ENCODE data around the gene NANOS2.

Gene NANOS2

DNA sequence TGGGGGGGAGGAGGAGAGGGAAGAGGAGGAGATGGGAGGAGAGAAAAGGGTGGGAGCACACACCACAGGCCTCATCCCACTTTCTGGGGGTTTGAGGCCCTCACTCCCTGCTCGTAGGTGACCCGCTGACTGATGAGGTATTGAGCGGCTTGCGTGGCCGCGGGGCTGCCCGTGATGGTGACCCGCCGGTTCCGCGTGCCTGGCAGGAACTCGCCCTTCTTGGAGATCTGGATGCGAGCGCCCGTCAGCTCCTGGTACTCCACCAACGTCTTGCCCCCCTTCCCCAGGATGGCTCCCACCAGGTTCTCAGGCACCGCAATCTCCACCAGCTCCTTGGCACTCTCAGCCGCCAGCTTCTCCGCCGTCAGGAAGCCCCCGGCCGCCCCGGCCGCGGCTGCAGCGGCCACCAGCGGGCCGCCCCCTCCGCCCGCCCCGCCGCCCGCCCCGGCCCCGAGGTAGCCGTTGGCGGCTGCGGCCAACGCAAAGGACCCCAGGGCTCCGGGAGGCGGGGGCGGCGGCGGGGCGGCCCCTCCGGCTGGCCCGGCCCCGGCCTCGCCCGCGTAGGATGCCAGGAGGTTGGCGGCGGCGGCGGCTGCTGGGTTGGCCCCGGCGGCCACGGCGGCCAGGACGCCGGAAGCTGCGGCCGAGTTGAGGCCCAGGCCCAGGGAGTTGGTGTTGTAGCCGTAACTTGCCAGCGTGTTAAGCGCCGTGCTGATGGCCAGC, 25.4 kb upstream of the NANOS2 start:
- Mint-ChIP-seq H3K4me3 (no peak overlapping the region), H3K4me1 (no peaks in the 10 kb centered on the region), H3K27me3 (peaks cover 21% of the 10 kb centered on the region), H3K36me3 (no peaks in the 10 kb centered on the region), H3K27ac (no peak overlapping the region), H3K9me3 (no peaks in the 10 kb centered on the region)
- ATAC-seq (ENCODE audit: low read depth) (no peak), DNase-seq (ENCODE audit: low spot score in 2 of 2) (no peak)

DNA sequence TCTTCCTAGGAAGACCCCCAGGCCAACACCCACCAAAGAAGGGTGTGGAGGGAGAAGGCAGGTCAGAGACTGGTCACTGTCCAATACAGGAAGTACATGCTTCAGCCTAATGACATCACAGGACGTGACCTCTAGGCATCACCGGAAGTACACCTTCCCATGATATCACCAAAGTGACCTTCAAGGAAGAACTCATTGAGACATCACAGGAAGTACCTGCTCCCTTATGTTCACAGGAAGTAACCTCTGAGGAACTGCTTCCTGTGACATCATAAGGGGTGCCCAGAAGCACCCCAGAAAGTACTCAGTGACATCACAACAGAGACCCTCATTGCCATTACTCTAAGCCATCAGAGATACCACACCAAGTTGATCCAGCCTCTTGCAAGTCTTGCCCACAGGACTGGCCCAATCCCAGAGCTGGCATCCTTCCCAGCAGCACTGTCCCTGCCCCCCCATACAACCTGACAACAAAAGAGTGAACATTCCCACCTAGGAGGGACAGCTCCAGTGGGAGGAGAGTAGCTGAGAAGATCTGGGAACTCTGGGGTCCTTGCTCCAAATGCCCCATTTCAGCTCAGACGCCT, 24.2 kb upstream of the NANOS2 start:
- Mint-ChIP-seq H3K9me3 (no peaks in the 10 kb centered on the region), H3K4me3 (no peak overlapping the region), H3K4me1 (no peaks in the 10 kb centered on the region), H3K27ac (no peak overlapping the region), H3K27me3 (peaks cover 24% of the 10 kb centered on the region), H3K36me3 (no peaks in the 10 kb centered on the region)
- ATAC-seq (ENCODE audit: low read depth) (no peak), DNase-seq (ENCODE audit: low spot score in 2 of 2) (no peak)

DNA sequence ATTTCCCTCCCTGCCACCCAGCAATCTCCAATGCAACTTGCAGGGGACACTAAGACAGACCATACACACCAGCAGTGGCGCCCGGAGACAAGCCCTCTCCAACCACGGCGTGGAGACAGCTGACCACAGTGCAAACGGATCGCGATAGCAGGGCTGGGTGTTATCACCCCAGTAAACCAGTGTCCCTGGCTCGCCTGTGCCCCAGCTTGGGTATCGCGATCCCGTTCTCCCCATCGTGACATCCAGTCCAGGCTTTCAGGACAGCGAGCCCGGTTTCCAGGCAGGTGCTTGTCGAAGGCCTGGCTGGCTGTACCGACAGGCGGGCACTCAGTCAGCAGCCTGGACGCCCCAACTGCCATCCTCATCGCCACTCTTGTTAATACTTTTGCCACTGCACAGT, 20.7 kb upstream of the NANOS2 start:
- no peaks in the 10 kb centered on the region for H3K4me1 Mint-ChIP-seq
- peaks cover 28% of the 10 kb centered on the region for H3K27me3 Mint-ChIP-seq
- H3K27ac Mint-ChIP-seq: no peak overlapping the region
- no peaks in the 10 kb centered on the region for H3K9me3 Mint-ChIP-seq
- ATAC-seq (ENCODE audit: low read depth) (no peak), DNase-seq (ENCODE audit: low spot score in 2 of 2) (no peak)
- no peak overlapping the region for H3K4me3 Mint-ChIP-seq
- no peaks in the 10 kb centered on the region for H3K36me3 Mint-ChIP-seq

DNA sequence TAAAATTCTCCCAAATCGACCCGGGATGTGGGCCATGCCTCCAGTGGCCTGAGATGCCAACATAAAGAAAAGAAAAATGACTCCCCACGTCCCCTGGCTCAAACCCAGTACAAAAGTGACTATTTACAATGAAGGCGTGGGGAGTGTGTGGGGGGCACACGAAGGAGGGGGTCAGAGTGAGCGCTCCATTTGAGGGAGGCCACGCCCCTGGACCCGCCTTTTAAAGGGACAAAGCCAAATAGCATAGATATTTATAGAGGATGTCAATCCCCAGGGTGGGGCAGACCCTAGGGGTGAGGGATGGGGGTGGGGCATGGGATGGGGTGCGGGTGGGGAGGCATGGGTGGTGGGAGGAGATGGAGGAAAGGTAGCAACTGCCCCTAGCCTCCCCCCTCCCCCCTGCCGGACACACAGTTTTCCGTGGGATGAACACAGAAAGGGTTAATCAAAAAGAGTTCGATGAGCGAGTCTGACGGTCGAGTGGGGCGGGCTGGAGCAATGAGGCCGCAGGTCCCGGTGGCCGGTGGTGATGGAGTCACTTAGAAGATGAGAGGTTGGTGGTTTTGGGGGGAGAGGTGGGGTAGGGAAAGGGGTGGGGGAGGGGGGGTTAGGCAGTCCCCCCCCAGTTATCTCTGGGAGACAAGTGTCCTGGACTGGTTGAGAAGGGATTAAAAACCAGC, 20.1 kb upstream of the NANOS2 start:
- Mint-ChIP-seq H3K4me1 (no peaks in the 10 kb centered on the region), H3K4me3 (no peak overlapping the region), H3K27me3 (peaks cover 30% of the 10 kb centered on the region), H3K27ac (no peak overlapping the region), H3K9me3 (no peaks in the 10 kb centered on the region), H3K36me3 (no peaks in the 10 kb centered on the region)
- ATAC-seq (ENCODE audit: low read depth) (no peak), DNase-seq (ENCODE audit: low spot score in 2 of 2) (no peak)

DNA sequence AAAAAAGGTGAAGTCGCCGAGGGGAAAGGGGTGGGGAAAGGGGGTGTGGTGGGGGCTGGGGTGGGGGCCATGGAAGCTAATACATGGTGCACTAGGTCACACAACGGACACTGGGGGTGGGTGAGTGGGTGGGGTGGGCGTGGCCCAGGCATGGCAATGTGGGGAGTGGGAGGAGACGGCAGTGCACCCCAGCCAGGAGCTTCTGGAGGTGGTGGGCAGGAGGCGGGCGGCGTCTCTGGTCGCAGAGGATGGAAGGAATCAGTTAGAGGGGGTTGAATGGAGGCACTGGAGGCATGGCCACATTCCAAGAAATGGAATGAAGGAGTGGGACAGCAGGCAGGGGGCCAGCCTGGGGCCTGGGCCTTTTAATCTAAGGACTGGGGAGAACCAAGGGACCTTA, 19.2 kb upstream of the NANOS2 start:
- Mint-ChIP-seq H3K27me3 (peaks cover 31% of the 10 kb centered on the region), H3K4me3 (no peak overlapping the region), H3K36me3 (no peaks in the 10 kb centered on the region), H3K27ac (no peak overlapping the region), H3K9me3 (no peaks in the 10 kb centered on the region), H3K4me1 (no peaks in the 10 kb centered on the region)
- no peak for ATAC-seq (ENCODE audit: low read depth)
- DNase-seq (ENCODE audit: low spot score in 2 of 2): no peak

DNA sequence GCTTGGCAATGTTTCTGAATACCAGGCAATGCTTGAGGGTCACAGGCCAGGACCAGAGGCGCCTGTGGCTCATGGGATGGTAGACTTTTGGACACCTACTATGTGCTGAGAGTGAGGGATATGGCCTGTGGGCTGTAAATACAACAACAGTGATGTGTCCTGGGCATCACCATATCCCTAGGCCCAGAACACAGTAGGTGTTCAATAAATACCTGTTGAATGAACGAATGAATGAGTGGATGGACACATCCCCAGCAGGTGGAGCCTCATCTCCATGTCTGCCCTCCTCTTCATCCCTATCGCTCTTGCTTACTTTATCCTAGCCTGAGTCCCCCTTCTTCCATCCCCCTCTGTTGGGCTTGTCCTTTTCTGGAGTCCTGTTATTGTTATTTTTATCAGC, 16.5 kb upstream of the NANOS2 start:
- ATAC-seq (ENCODE audit: low read depth) (no peak), DNase-seq (ENCODE audit: low spot score in 2 of 2) (no peak)
- H3K4me3 Mint-ChIP-seq: no peak overlapping the region
- H3K9me3 Mint-ChIP-seq: peaks cover 1% of the 10 kb centered on the region
- no peaks in the 10 kb centered on the region for H3K36me3 Mint-ChIP-seq
- H3K27me3 Mint-ChIP-seq: peaks cover 29% of the 10 kb centered on the region
- peaks cover 3% of the 10 kb centered on the region for H3K4me1 Mint-ChIP-seq
- no peak overlapping the region for H3K27ac Mint-ChIP-seq

DNA sequence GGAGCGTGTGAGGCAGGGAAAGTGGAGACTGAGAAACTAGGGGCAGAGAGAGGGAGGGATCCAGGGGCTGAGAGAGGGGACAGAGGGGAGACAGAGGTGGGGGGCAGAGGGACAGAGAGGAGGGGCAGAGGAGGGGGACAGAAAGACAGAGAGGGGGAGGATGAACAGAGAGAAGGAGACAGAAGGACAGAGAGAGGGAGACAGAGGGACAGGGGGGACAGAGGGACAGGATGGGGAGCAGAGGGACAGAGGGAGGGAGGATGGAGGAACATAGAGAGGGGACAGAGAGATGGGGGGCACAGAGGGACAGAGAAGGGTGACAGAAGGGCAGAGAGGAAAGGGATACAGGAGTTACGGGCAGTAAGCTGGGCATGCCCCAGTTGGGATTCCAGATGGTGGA, 14.7 kb upstream of the NANOS2 start:
- peaks cover 22% of the 10 kb centered on the region for H3K27me3 Mint-ChIP-seq
- peaks cover 1% of the 10 kb centered on the region for H3K9me3 Mint-ChIP-seq
- H3K4me1 Mint-ChIP-seq: peaks cover 3% of the 10 kb centered on the region
- ATAC-seq (ENCODE audit: low read depth) (no peak), DNase-seq (ENCODE audit: low spot score in 2 of 2) (no peak)
- H3K4me3 Mint-ChIP-seq: no peak overlapping the region
- no peak overlapping the region for H3K27ac Mint-ChIP-seq
- no peaks in the 10 kb centered on the region for H3K36me3 Mint-ChIP-seq

DNA sequence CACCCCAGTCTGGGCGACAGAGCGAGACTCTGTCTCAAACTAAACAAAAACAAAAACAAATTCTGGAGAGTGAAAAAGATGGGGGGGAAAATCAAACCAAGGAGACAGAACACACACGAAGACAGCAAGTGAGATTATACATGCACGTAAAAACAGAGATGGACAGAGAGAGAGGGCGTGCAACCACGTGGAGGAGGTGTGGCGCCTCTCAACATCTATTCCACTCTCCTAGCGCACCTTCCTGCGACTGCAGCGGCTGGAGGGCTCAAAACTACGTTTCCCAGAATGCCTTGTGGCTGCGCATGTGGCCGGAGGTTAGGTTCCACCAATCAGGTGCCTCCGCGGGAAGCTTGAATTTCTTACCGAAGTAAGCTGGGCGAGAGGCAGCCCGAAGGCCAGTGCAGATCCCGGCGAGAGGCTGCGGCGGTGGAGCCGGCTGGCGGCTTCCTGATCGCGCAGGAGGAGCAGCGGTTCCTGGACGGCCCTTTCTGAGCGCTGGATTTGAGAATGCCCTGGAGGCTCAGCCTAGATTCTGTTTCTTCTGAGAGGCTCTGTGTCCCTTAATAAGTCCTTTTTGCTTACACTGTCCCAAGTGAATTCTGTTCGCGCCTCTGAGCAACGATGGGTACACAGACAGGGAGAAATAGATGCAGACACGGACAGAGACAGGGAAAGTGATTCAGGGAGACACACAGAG, 13.1 kb upstream of the NANOS2 start:
- peaks cover 1% of the 10 kb centered on the region for H3K9me3 Mint-ChIP-seq
- DNase-seq (ENCODE audit: low spot score in 2 of 2) (peak; percentile 86 to 88), ATAC-seq (ENCODE audit: low read depth) (peak; percentile 100)
- no peaks in the 10 kb centered on the region for H3K36me3 Mint-ChIP-seq
- peaks cover 15% of the 10 kb centered on the region for H3K27me3 Mint-ChIP-seq
- H3K4me3 Mint-ChIP-seq: peak overlapping the region; percentile 21
- H3K27ac Mint-ChIP-seq: no peak overlapping the region
- peaks cover 3% of the 10 kb centered on the region for H3K4me1 Mint-ChIP-seq

DNA sequence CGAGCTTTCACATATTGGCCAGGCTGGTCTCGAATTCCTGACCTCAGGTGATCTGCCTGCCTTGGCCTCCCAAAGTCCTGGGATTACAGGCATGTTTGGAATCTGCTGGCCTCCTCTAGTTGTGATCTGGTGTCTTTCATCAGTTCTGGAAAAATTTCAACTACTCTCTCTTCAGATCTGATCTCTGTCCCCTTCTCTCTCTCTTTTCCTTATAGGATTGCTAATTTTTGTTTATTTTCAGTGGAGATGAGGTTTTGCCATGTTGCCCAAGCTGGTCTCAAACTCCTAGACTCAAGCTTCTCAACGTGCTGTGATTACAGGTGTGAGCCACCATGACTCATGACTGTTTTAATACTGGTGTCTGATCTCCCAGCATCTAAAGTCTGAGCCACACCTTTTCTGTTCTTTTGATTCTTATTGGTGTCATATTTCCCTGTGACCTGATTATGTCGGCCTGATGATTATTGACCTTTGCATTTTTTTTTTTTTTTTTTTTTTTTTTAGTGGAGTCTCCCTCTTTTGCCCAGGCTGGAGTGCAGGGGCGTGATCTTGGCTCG, 10.4 kb upstream of the NANOS2 start:
- DNase-seq (ENCODE audit: low spot score in 2 of 2) (no peak), ATAC-seq (ENCODE audit: low read depth) (no peak)
- Mint-ChIP-seq H3K4me3 (no peak overlapping the region), H3K36me3 (no peaks in the 10 kb centered on the region), H3K9me3 (peaks cover 1% of the 10 kb centered on the region), H3K4me1 (peaks cover 3% of the 10 kb centered on the region), H3K27ac (no peak overlapping the region), H3K27me3 (peaks cover 8% of the 10 kb centered on the region)

DNA sequence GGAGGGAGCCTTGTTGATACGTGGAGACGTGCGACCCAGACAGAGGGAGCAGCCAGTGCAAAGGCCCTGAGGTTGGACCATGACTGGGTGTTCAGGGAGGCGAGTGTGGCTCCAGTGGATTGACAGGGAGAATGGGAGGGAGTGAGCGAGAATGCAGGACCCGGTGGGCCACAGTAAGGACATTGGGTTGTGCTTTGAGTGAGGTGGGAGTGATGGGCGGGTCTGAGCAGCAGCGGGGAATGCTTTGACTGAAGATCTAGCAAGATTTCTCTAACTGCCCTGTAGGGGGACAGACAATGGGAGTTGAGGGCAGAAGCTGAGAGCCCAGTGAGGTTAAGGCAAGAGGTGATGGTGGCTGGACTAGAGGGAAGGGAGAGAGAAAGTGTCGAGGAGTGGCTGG, 7.7 kb upstream of the NANOS2 start:
- no peak overlapping the region for H3K27ac Mint-ChIP-seq
- H3K4me1 Mint-ChIP-seq: no peaks in the 10 kb centered on the region
- ATAC-seq (ENCODE audit: low read depth) (no peak), DNase-seq (ENCODE audit: low spot score in 2 of 2) (no peak)
- peaks cover 1% of the 10 kb centered on the region for H3K9me3 Mint-ChIP-seq
- no peak overlapping the region for H3K4me3 Mint-ChIP-seq
- H3K27me3 Mint-ChIP-seq: no peaks in the 10 kb centered on the region
- no peaks in the 10 kb centered on the region for H3K36me3 Mint-ChIP-seq

DNA sequence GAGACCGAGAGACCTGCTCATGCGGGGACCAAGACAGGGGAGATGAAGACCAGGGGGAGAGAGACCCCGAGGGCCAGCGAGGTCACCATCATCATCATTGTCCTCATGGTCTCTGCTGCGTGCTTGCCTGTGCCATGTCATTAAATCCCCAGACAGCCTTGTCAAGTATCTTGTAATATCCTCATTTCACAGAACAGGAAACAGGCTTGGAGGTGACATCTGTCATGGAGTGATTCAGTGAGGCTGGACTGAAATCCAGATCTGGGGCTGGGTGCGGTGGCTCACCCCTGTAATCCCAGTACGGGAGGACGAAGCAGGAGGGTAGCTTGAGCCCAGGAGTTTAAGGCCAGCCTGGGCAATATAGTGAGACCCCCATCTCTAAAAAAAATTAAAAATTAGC, 5.9 kb upstream of the NANOS2 start:
- no peaks in the 10 kb centered on the region for H3K9me3 Mint-ChIP-seq
- H3K27me3 Mint-ChIP-seq: peaks cover 4% of the 10 kb centered on the region
- ATAC-seq (ENCODE audit: low read depth): no peak
- H3K4me3 Mint-ChIP-seq: no peak overlapping the region
- H3K27ac Mint-ChIP-seq: no peak overlapping the region
- H3K4me1 Mint-ChIP-seq: no peaks in the 10 kb centered on the region
- no peak for DNase-seq (ENCODE audit: low spot score in 2 of 2)
- no peaks in the 10 kb centered on the region for H3K36me3 Mint-ChIP-seq

DNA sequence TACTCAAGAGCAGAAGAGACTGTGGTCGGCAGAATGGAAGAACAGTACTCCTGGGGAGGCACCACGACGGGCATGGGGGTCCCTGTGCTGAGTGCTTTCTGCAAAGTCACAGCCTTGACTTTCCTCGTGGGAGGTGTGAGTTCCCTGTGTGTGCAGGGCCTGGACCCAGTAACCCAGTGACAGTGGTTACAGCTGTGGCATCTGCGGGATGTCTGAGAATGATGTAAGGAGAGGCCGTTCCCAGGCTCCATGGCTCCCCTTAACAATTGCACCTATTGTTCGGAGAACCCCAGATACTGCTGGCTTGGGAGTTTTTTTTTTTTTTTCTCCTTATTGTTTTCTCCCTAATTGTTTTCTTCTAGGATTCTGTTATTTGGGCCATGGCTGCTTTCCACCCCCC, 5.1 kb upstream of the NANOS2 start:
- Mint-ChIP-seq H3K27me3 (peaks cover 5% of the 10 kb centered on the region), H3K4me1 (no peaks in the 10 kb centered on the region), H3K4me3 (no peak overlapping the region), H3K9me3 (no peaks in the 10 kb centered on the region), H3K27ac (no peak overlapping the region), H3K36me3 (no peaks in the 10 kb centered on the region)
- ATAC-seq (ENCODE audit: low read depth): no peak
- DNase-seq (ENCODE audit: low spot score in 2 of 2): no peak

DNA sequence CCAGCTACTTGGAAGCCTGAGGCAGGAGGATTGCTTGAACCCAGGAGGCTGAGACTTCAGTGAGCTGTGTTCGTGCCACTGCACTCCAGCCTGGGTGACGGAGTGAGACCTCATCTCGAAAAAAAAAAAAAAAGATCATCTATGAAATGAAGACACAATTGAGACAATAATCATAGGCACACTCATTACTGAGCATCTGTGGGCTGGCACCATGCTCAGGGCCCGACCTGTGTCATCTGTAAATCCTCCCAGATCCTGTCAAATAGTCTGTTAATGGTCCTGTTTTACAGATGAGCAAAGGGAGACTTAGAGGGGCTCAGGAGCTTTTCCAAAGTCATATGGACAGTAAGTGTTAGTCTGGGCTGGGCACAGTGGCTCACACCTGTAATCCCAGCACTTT, 4.1 kb upstream of the NANOS2 start:
- ATAC-seq (ENCODE audit: low read depth) (no peak), DNase-seq (ENCODE audit: low spot score in 2 of 2) (no peak)
- Mint-ChIP-seq H3K9me3 (no peaks in the 10 kb centered on the region), H3K27ac (no peak overlapping the region), H3K27me3 (peaks cover 6% of the 10 kb centered on the region), H3K36me3 (no peaks in the 10 kb centered on the region), H3K4me1 (no peaks in the 10 kb centered on the region), H3K4me3 (no peak overlapping the region)

DNA sequence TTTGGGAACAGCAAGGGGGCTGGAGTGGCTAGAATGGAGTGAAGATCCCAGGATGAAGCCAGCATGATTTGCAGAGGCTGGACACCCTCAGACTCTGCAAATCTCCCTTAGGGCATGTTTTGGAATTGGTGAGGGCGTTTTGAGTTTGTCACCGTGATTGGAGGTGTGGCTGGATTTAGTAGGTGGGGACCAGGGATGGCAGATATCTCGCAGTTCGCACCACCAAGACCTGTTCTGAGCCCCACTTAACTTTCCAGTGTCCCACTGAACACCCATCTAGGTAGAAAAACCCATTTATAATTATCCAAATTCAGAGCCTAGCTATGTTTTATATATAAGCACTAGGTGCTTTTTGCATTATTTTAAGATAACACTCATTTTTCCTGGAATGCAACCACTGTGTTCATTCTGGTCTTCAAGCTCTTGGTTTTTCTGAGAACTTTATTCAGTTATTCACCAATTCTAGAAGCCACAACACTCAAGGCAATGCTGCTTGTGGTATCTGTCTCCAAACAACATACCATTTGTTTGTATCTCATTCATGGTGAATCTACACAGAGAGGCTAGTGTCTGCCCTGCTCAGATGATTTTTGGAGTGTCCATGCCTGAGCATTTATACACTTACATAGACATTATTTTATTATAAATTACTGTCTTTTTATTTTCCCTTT, 3.0 kb upstream of the NANOS2 start:
- ATAC-seq (ENCODE audit: low read depth) (no peak), DNase-seq (ENCODE audit: low spot score in 2 of 2) (no peak)
- Mint-ChIP-seq H3K27me3 (peaks cover 11% of the 10 kb centered on the region), H3K4me3 (no peak overlapping the region), H3K4me1 (no peaks in the 10 kb centered on the region), H3K9me3 (no peaks in the 10 kb centered on the region), H3K36me3 (no peaks in the 10 kb centered on the region), H3K27ac (no peak overlapping the region)

All from memory B cell (primary cell).